BLaER1 treated with 17β-estradiol and CSF1 and Interleukin-3, amounts not matched to agents 10 nM and 100 nM (cell line): Measurements from ENCODE around the gene WASHC4.

Source experiments
- H3K27ac ChIP-seq, 11 experiments: shearing (Covaris generic); formaldehyde crosslinking; 2 replicates each; pipeline ENCODE4 v1.8.1; 2022
- H3K27me3 ChIP-seq, 11 experiments: shearing (Covaris generic); formaldehyde crosslinking; 2 replicates each; pipeline ENCODE4 v1.8.1; 2022
- H3K36me3 ChIP-seq, 11 experiments: shearing (Covaris generic); formaldehyde crosslinking; 2 replicates each; pipeline ENCODE4 v1.8.1; 2022
- H3K4me1 ChIP-seq, 10 experiments: shearing (Covaris generic); formaldehyde crosslinking; 2 replicates each; pipeline ENCODE4 v1.8.1; 2022
- H3K4me2 ChIP-seq, 11 experiments: shearing (Covaris generic); formaldehyde crosslinking; 2 replicates each; pipeline ENCODE4 v1.8.1; 2022
- H3K4me3 ChIP-seq, 10 experiments: shearing (Covaris generic); formaldehyde crosslinking; 2 replicates each; pipeline ENCODE4 v1.8.1; 2022
- H3K9ac ChIP-seq, 11 experiments: shearing (Covaris generic); formaldehyde crosslinking; 2 replicates each; pipeline ENCODE4 v1.8.1; 2022
- H3K9me3 ChIP-seq, 11 experiments: shearing (Covaris generic); formaldehyde crosslinking; replicated peaks in 1 of 11; 2 replicates each; pipeline ENCODE4 v1.8.1; 2022
- H4K20me1 ChIP-seq, 11 experiments: shearing (Covaris generic); formaldehyde crosslinking; 2 replicates each; pipeline ENCODE4 v1.8.1; 2022
- Cebpa-rat ChIP-seq, 11 experiments: shearing (Covaris generic); IDR thresholded peaks; 2 replicates each; pipeline ENCODE4 v1.8.1; 2022

The WASHC4 gene

GRCh38 chr12:105189293-105189692 lies 81.8 kb downstream of the WASHC4 start:
- H3K36me3 ChIP-seq = peaks cover 72 to 98% (median 89%) of the 10 kb centered on the region in 11 experiments
- H3K4me3 ChIP-seq = no peak overlapping the region
- H4K20me1 ChIP-seq = peaks cover 0 to 89% (median 15%) of the 10 kb centered on the region in 11 experiments; a peak in 10 of 22 replicates
- H3K9ac ChIP-seq = no peak overlapping the region
- H3K27ac ChIP-seq = no peak overlapping the region
- H3K4me1 ChIP-seq = peaks cover 0 to 15% (median 8%) of the 10 kb centered on the region in 10 experiments; a peak in 9 of 20 replicates
- H3K9me3 ChIP-seq = peaks cover 0 to 6% (median 0%) of the 10 kb centered on the region in 11 experiments; a peak in 2 of 22 replicates
- no peaks in the 10 kb centered on the region for H3K27me3 ChIP-seq
- no peak for TF ChIP-seq Cebpa-rat (IDR thresholded peaks at IDR 0.05)
- H3K4me2 ChIP-seq = no peak overlapping the region

GRCh38 chr12:105190530-105190929 lies 83.0 kb downstream of the WASHC4 start:
- no peak for TF ChIP-seq Cebpa-rat (IDR thresholded peaks at IDR 0.05)
- Histone ChIP-seq H3K9ac (no peak overlapping the region), H3K27me3 (no peaks in the 10 kb centered on the region), H4K20me1 (peaks cover 0 to 86% (median 13%) of the 10 kb centered on the region in 11 experiments; a peak in 10 of 22 replicates), H3K4me2 (no peak overlapping the region), H3K4me1 (peaks cover 0 to 15% (median 8%) of the 10 kb centered on the region in 10 experiments; a peak in 9 of 20 replicates), H3K4me3 (no peak overlapping the region), H3K9me3 (0 out of 22 replicates have a peak, but pooled peaks cover 0 to under 1% (median 0%) of the 10 kb centered on the region in 11 experiments), H3K27ac (no peak overlapping the region), H3K36me3 (peaks cover 69 to 98% (median 87%) of the 10 kb centered on the region in 11 experiments)

GRCh38 chr12:105192624-105193225 lies 85.2 kb downstream of the WASHC4 start:
- Histone ChIP-seq H3K9me3 (no peaks in the 10 kb centered on the region), H3K4me2 (peak overlapping the region in 5 of 11 experiments; percentile 17 to 48 (median 29); a peak in 5 of 22 replicates), H3K4me1 (peaks cover 0 to 15% (median 8%) of the 10 kb centered on the region in 10 experiments; a peak in 9 of 20 replicates), H3K27ac (no peak overlapping the region), H3K27me3 (no peaks in the 10 kb centered on the region), H4K20me1 (peaks cover 0 to 87% (median 12%) of the 10 kb centered on the region in 11 experiments; a peak in 9 of 22 replicates), H3K4me3 (no peak overlapping the region), H3K36me3 (peaks cover 66 to 99% (median 90%) of the 10 kb centered on the region in 11 experiments), H3K9ac (no peak overlapping the region)
- no peak for TF ChIP-seq Cebpa-rat (IDR thresholded peaks at IDR 0.05)

- Histone ChIP-seq H3K36me3 (peaks cover 45 to 99% (median 81%) of the 10 kb centered on the region in 11 experiments; a peak in 21 of 22 replicates), H3K4me1 (peaks cover 0 to 15% (median 8%) of the 10 kb centered on the region in 10 experiments; a peak in 9 of 20 replicates), H3K27me3 (no peaks in the 10 kb centered on the region), H3K4me2 (no peak overlapping the region), H3K9ac (no peak overlapping the region), H3K9me3 (no peaks in the 10 kb centered on the region), H3K4me3 (no peak overlapping the region), H3K27ac (no peak overlapping the region), H4K20me1 (peaks cover 0 to 80% (median 8%) of the 10 kb centered on the region in 11 experiments; a peak in 9 of 22 replicates)
- TF ChIP-seq Cebpa-rat (IDR thresholded peaks at IDR 0.05) = no peak
Measured at GRCh38 chr12:105194947-105195346, 87.4 kb downstream of the WASHC4 start.

GRCh38 chr12:105196090-105196489 lies 88.6 kb downstream of the WASHC4 start:
- TF ChIP-seq Cebpa-rat (IDR thresholded peaks at IDR 0.05) = no peak
- Histone ChIP-seq H4K20me1 (peaks cover 0 to 69% (median 8%) of the 10 kb centered on the region in 11 experiments; a peak in 9 of 22 replicates), H3K4me1 (peaks cover 0 to 17% (median 8%) of the 10 kb centered on the region in 10 experiments; a peak in 11 of 20 replicates), H3K27me3 (no peaks in the 10 kb centered on the region), H3K36me3 (peaks cover 37 to 99% (median 79%) of the 10 kb centered on the region in 11 experiments; a peak in 21 of 22 replicates), H3K27ac (no peak overlapping the region), H3K4me2 (no peak overlapping the region), H3K4me3 (no peak overlapping the region), H3K9ac (no peak overlapping the region), H3K9me3 (no peaks in the 10 kb centered on the region)

- peaks cover 0 to 73% (median 0%) of the 10 kb centered on the region in 11 experiments; a peak in 7 of 22 replicates for H4K20me1 ChIP-seq
Measured at GRCh38 chr12:105198961-105199360, 91.4 kb downstream of the WASHC4 start.

GRCh38 chr12:105200385-105200784 lies 92.9 kb downstream of the WASHC4 start:
- Histone ChIP-seq H3K36me3 (peaks cover 39 to 100% (median 82%) of the 10 kb centered on the region in 11 experiments), H3K9ac (no peak overlapping the region), H3K9me3 (no peaks in the 10 kb centered on the region), H3K4me3 (no peak overlapping the region), H3K27me3 (no peaks in the 10 kb centered on the region), H4K20me1 (peaks cover 0 to 78% (median 0%) of the 10 kb centered on the region in 11 experiments; a peak in 7 of 22 replicates), H3K27ac (no peak overlapping the region), H3K4me2 (no peak overlapping the region), H3K4me1 (peaks cover 0 to 16% (median 12%) of the 10 kb centered on the region in 10 experiments; a peak in 13 of 20 replicates)
- no peak for TF ChIP-seq Cebpa-rat (IDR thresholded peaks at IDR 0.05)

More at GRCh38 chr12:105198961-105199360, 91.4 kb downstream of the WASHC4 start:
- TF ChIP-seq Cebpa-rat (IDR thresholded peaks at IDR 0.05) = no peak
- Histone ChIP-seq H3K4me3 (no peak overlapping the region), H3K4me2 (no peak overlapping the region), H3K4me1 (peaks cover 0 to 16% (median 12%) of the 10 kb centered on the region in 10 experiments; a peak in 13 of 20 replicates), H3K27ac (no peak overlapping the region), H3K27me3 (no peaks in the 10 kb centered on the region), H3K9me3 (no peaks in the 10 kb centered on the region), H3K36me3 (peaks cover 37 to 100% (median 80%) of the 10 kb centered on the region in 11 experiments), H3K9ac (no peak overlapping the region)

GRCh38 chr12:105201299-105201698 lies 93.8 kb downstream of the WASHC4 start:
- Histone ChIP-seq H3K36me3 (peaks cover 48 to 100% (median 82%) of the 10 kb centered on the region in 11 experiments), H3K27ac (no peak overlapping the region), H3K4me2 (peak overlapping the region in 5 of 11 experiments; percentile 30 to 57 (median 46); a peak in 9 of 22 replicates), H4K20me1 (peaks cover 0 to 72% (median 0%) of the 10 kb centered on the region in 11 experiments; a peak in 7 of 22 replicates), H3K9ac (no peak overlapping the region), H3K9me3 (no peaks in the 10 kb centered on the region), H3K27me3 (no peaks in the 10 kb centered on the region), H3K4me1 (peaks cover 0 to 16% (median 12%) of the 10 kb centered on the region in 10 experiments; a peak in 13 of 20 replicates), H3K4me3 (no peak overlapping the region)
- no peak for TF ChIP-seq Cebpa-rat (IDR thresholded peaks at IDR 0.05)

GRCh38 chr12:105202202-105202601 lies 94.7 kb downstream of the WASHC4 start:
- H3K4me1 ChIP-seq = peaks cover 0 to 16% (median 12%) of the 10 kb centered on the region in 10 experiments; a peak in 13 of 20 replicates
- no peaks in the 10 kb centered on the region for H3K9me3 ChIP-seq
- H3K27me3 ChIP-seq = no peaks in the 10 kb centered on the region
- no peak for TF ChIP-seq Cebpa-rat (IDR thresholded peaks at IDR 0.05)
- peaks cover 0 to 63% (median 0%) of the 10 kb centered on the region in 11 experiments; a peak in 6 of 22 replicates for H4K20me1 ChIP-seq
- no peak overlapping the region for H3K27ac ChIP-seq
- no peak overlapping the region for H3K4me3 ChIP-seq
- H3K36me3 ChIP-seq = peaks cover 53 to 100% (median 82%) of the 10 kb centered on the region in 11 experiments
- H3K9ac ChIP-seq = no peak overlapping the region
- peak overlapping the region in 6 of 11 experiments; percentile 14 to 57 (median 46); a peak in 11 of 22 replicates for H3K4me2 ChIP-seq
